GM12892 (cell line): ENCODE measurements around the gene LRRFIP1.

Source experiments
- POLR2A ChIP-seq: IDR thresholded peaks from 2 replicates; pipeline ENCODE4 v1.6.1; 2011; ENCODE audit warnings: low read depth, low read length, control low read depth
- POLR2AphosphoS5 ChIP-seq: IDR thresholded peaks from 2 replicates; pipeline ENCODE4 v1.6.1; 2011; ENCODE audit warnings: low read depth, low read length, control low read depth
- TAF1 ChIP-seq: IDR thresholded peaks from 2 replicates; pipeline ENCODE4 v1.6.1; 2011; ENCODE audit warnings: low read depth, mild to moderate bottlenecking, control low read depth, low read length, borderline replicate concordance

GRCh38 chr2:237734905-237735623 is 107.7 kb downstream of the LRRFIP1 start:
- no peak for TF ChIP-seq POLR2A
- TF ChIP-seq POLR2AphosphoS5: no peak
- no peak for TF ChIP-seq TAF1
